Karpas-422 (cell line): Measurements from ENCODE around the gene PRKCH. TPM values are rescaled to one million over a fixed set of nuclear protein-coding genes. Genes with fewer than 3 reads are reported as not detected.

Experiments
- DNase-seq: peaks from one replicate; pipeline ENCODE4 v3.0.0-alpha.2; 2015
- H2AFZ ChIP-seq: fragments of 200-600 bp; sonication (generic); 2 replicates; pipeline ENCODE4 v1.6.1; 2014; ENCODE audit warnings: antibody characterized with exemption, low read length, mixed read lengths
- H3K27ac ChIP-seq: fragments of 200-600 bp; sonication (generic); 2 replicates; pipeline ENCODE4 v1.5.1; 2014; ENCODE audit warnings: mild to moderate bottlenecking, low read length, moderate library complexity
- H3K27me3 ChIP-seq: fragments of 200-600 bp; sonication (generic); 2 replicates; pipeline ENCODE4 v1.6.1; 2014; ENCODE audit warnings: low read length, mixed read lengths
- H3K36me3 ChIP-seq: fragments of 200-600 bp; sonication (generic); 2 replicates; pipeline ENCODE4 v1.6.1; 2014; ENCODE audit warnings: low read length, mixed read lengths; ENCODE audit not compliant: insufficient read depth
- H3K4me1 ChIP-seq: fragments of 200-600 bp; sonication (generic); 2 replicates; pipeline ENCODE4 v1.6.1; 2014; ENCODE audit warnings: mild to moderate bottlenecking, low read length, mixed read lengths
- H3K4me2 ChIP-seq: fragments of 200-600 bp; sonication (generic); 2 replicates; pipeline ENCODE4 v1.6.1; 2014; ENCODE audit warnings: low read length, low read depth, mild to moderate bottlenecking; ENCODE audit not compliant: poor library complexity, severe bottlenecking
- H3K4me3 ChIP-seq: fragments of 200-600 bp; sonication (generic); 2 replicates; pipeline ENCODE4 v1.5.1; 2014; ENCODE audit warnings: mild to moderate bottlenecking, antibody characterized with exemption, low read length, mixed read lengths
- H3K79me2 ChIP-seq: fragments of 200-600 bp; sonication (generic); 2 replicates; pipeline ENCODE4 v1.6.1; 2014; ENCODE audit warnings: mild to moderate bottlenecking, low read length, mixed read lengths
- H3K9ac ChIP-seq: fragments of 200-600 bp; sonication (generic); 2 replicates; pipeline ENCODE4 v1.6.0; 2014; ENCODE audit warnings: low read length
- H3K9me2 ChIP-seq: fragments of 200-600 bp; sonication (generic), shearing (Covaris generic); replicated peaks from 2 replicates; pipeline ENCODE4 v1.6.0; 2014; ENCODE audit warnings: mild to moderate bottlenecking, low read length, moderate library complexity; ENCODE audit not compliant: insufficient read depth
- H3K9me3 ChIP-seq: fragments of 300-700, 200-600 bp; sonication (generic); 2 replicates; pipeline ENCODE4 v1.6.1; 2014; ENCODE audit warnings: low read length, mixed read lengths
- H4K20me1 ChIP-seq: fragments of 200-600 bp; sonication (generic); 2 replicates; pipeline ENCODE4 v1.6.1; 2014; ENCODE audit warnings: mild to moderate bottlenecking, antibody characterized with exemption, low read length, low read depth; ENCODE audit not compliant: insufficient read depth
- total RNA-seq: library from RNA; depleted of rRNA; stranded (reverse); fragments of >200 nt; shearing (Covaris generic); gene quantifications from 2 replicates; pipeline ENCODE4 v1.2.3, GENCODE V29; 2014; ENCODE audit warnings: low replicate concordance

PRKCH gene
- total RNA-seq, 1 experiment from 2014 or later, result 7.0 TPM

GRCh38 chr14:61333087-61333486, 11.7 kb downstream of the PRKCH start:
- Histone ChIP-seq H3K79me2 (no peaks in the 10 kb centered on the region), H3K27ac (no peak overlapping the region), H3K4me2 (no peak overlapping the region), H3K9ac (no peak overlapping the region), H3K36me3 (no peaks in the 10 kb centered on the region), H3K9me2 (no peaks in the 10 kb centered on the region), H3K9me3 (no peaks in the 10 kb centered on the region), H4K20me1 (no peaks in the 10 kb centered on the region), H3K27me3 (no peaks in the 10 kb centered on the region), H3K4me3 (no peak overlapping the region), H3K4me1 (0 out of 2 replicates have a peak, but pooled peaks cover 2% of the 10 kb centered on the region), H2AFZ (no peak overlapping the region)
- no peak for DNase-seq

- DNase-seq, result no peak
- Histone ChIP-seq H2AFZ (no peak overlapping the region), H3K9me2 (no peaks in the 10 kb centered on the region), H3K4me1 (0 out of 2 replicates have a peak, but pooled peaks cover 2% of the 10 kb centered on the region), H3K4me2 (no peak overlapping the region), H4K20me1 (no peaks in the 10 kb centered on the region), H3K79me2 (no peaks in the 10 kb centered on the region), H3K27me3 (no peaks in the 10 kb centered on the region), H3K36me3 (no peaks in the 10 kb centered on the region), H3K27ac (no peak overlapping the region), H3K9ac (no peak overlapping the region), H3K4me3 (no peak overlapping the region), H3K9me3 (no peaks in the 10 kb centered on the region)
These were observed 12.9 kb downstream of the PRKCH start for GRCh38 chr14:61334197-61334701.

GRCh38 chr14:61335049-61335448, 13.7 kb downstream of the PRKCH start:
- Histone ChIP-seq H3K4me2 (no peak overlapping the region), H4K20me1 (no peaks in the 10 kb centered on the region), H3K4me1 (no peaks in the 10 kb centered on the region), H3K36me3 (no peaks in the 10 kb centered on the region), H3K9ac (no peak overlapping the region), H3K9me2 (no peaks in the 10 kb centered on the region), H3K27ac (no peak overlapping the region), H3K9me3 (no peaks in the 10 kb centered on the region), H2AFZ (no peak overlapping the region), H3K79me2 (no peaks in the 10 kb centered on the region), H3K4me3 (no peak overlapping the region), H3K27me3 (no peaks in the 10 kb centered on the region)
- DNase-seq, result no peak

GRCh38 chr14:61335671-61336275, 14.4 kb downstream of the PRKCH start:
- no peak for DNase-seq
- no peaks in the 10 kb centered on the region for H3K9me2 ChIP-seq
- H3K27me3 ChIP-seq, result no peaks in the 10 kb centered on the region
- H3K36me3 ChIP-seq, result no peaks in the 10 kb centered on the region
- no peak overlapping the region for H3K4me2 ChIP-seq
- H3K4me3 ChIP-seq, result no peak overlapping the region
- H3K27ac ChIP-seq, result no peak overlapping the region
- H3K79me2 ChIP-seq, result no peaks in the 10 kb centered on the region
- no peaks in the 10 kb centered on the region for H3K4me1 ChIP-seq
- H4K20me1 ChIP-seq, result no peaks in the 10 kb centered on the region
- H2AFZ ChIP-seq, result no peak overlapping the region
- no peak overlapping the region for H3K9ac ChIP-seq
- H3K9me3 ChIP-seq, result no peaks in the 10 kb centered on the region

- no peak for DNase-seq
- Histone ChIP-seq H3K79me2 (no peaks in the 10 kb centered on the region), H3K9me2 (no peaks in the 10 kb centered on the region)
These were observed 16.5 kb downstream of the PRKCH start for GRCh38 chr14:61337893-61338292.

GRCh38 chr14:61338457-61338856, 17.1 kb downstream of the PRKCH start:
- Histone ChIP-seq H3K79me2 (no peaks in the 10 kb centered on the region), H3K9me2 (no peaks in the 10 kb centered on the region), H3K27me3 (no peaks in the 10 kb centered on the region), H3K9ac (no peak overlapping the region), H3K4me2 (no peak overlapping the region), H3K4me3 (no peak overlapping the region), H3K4me1 (no peaks in the 10 kb centered on the region), H4K20me1 (no peaks in the 10 kb centered on the region), H3K27ac (no peak overlapping the region), H3K36me3 (no peaks in the 10 kb centered on the region), H3K9me3 (no peaks in the 10 kb centered on the region), H2AFZ (no peak overlapping the region)
- no peak for DNase-seq

More at GRCh38 chr14:61337893-61338292, 16.5 kb downstream of the PRKCH start:
- Histone ChIP-seq H3K4me2 (no peak overlapping the region), H3K27ac (no peak overlapping the region), H3K9ac (no peak overlapping the region), H3K4me3 (no peak overlapping the region), H3K9me3 (no peaks in the 10 kb centered on the region), H3K27me3 (no peaks in the 10 kb centered on the region), H4K20me1 (no peaks in the 10 kb centered on the region), H2AFZ (no peak overlapping the region), H3K36me3 (no peaks in the 10 kb centered on the region), H3K4me1 (no peaks in the 10 kb centered on the region)

GRCh38 chr14:61341275-61342206, 20.2 kb downstream of the PRKCH start:
- Histone ChIP-seq H3K4me1 (peaks cover 12% of the 10 kb centered on the region), H3K4me3 (no peak overlapping the region), H3K27me3 (no peaks in the 10 kb centered on the region), H4K20me1 (no peaks in the 10 kb centered on the region), H2AFZ (no peak overlapping the region), H3K9ac (no peak overlapping the region), H3K4me2 (no peak overlapping the region), H3K27ac (no peak overlapping the region), H3K9me3 (no peaks in the 10 kb centered on the region), H3K36me3 (no peaks in the 10 kb centered on the region), H3K9me2 (no peaks in the 10 kb centered on the region), H3K79me2 (no peaks in the 10 kb centered on the region)
- DNase-seq, result no peak

- no peak overlapping the region for H3K4me2 ChIP-seq
These were observed 21.1 kb downstream of the PRKCH start for GRCh38 chr14:61342486-61342885.

More at GRCh38 chr14:61342486-61342885, 21.1 kb downstream of the PRKCH start:
- H4K20me1 ChIP-seq, result no peaks in the 10 kb centered on the region
- no peaks in the 10 kb centered on the region for H3K27me3 ChIP-seq
- no peaks in the 10 kb centered on the region for H3K36me3 ChIP-seq
- no peaks in the 10 kb centered on the region for H3K9me3 ChIP-seq
- no peak overlapping the region for H3K9ac ChIP-seq
- no peaks in the 10 kb centered on the region for H3K9me2 ChIP-seq
- DNase-seq, result no peak
- no peak overlapping the region for H3K4me3 ChIP-seq
- H3K79me2 ChIP-seq, result no peaks in the 10 kb centered on the region
- H3K4me1 ChIP-seq, result peaks cover 12% of the 10 kb centered on the region
- H3K27ac ChIP-seq, result no peak overlapping the region
- no peak overlapping the region for H2AFZ ChIP-seq
